Fibroblast of lung (primary cell): ENCODE measurements around the gene TMEM242. TPM values are rescaled to one million over a fixed set of nuclear protein-coding genes. Genes with fewer than 3 reads are reported as not detected.

ENCODE experiments used
- DNase-seq, 2 donors: peaks; one replicate each; pipeline versions ENCODE4 v3.0.0 to v3.0.0-alpha.2; 2010; ENCODE audit warnings: low read depth in 2 of 2
- H2AFZ ChIP-seq: 2 replicates; pipeline ENCODE4 v1.5.1; 2012; ENCODE audit warnings: low read length, control low read depth, inconsistent platforms
- H3K27ac ChIP-seq: 2 replicates; pipeline ENCODE4 v1.5.1; 2011; ENCODE audit warnings: low read length, control low read depth; ENCODE audit not compliant: insufficient read depth
- H3K27me3 ChIP-seq: 2 replicates; pipeline ENCODE4 v1.5.1; 2011; ENCODE audit warnings: mild to moderate bottlenecking, low read length; ENCODE audit not compliant: control insufficient read depth, insufficient read depth
- H3K36me3 ChIP-seq: 2 replicates; pipeline ENCODE4 v1.5.1; 2011; ENCODE audit warnings: low read length; ENCODE audit not compliant: control insufficient read depth, insufficient read depth
- H3K4me1 ChIP-seq: 2 replicates; pipeline ENCODE4 v1.5.1; 2011; ENCODE audit warnings: low read length; ENCODE audit not compliant: control insufficient read depth, insufficient read depth; ENCODE audit errors: extremely low read depth
- H3K4me2 ChIP-seq: 2 replicates; pipeline ENCODE4 v1.5.1; 2011; ENCODE audit warnings: low read length, control low read depth; ENCODE audit not compliant: insufficient read depth; ENCODE audit errors: extremely low read depth
- H3K4me3 ChIP-seq, 4 experiments: fragments of 200-600 bp in 1 of 4; sonication (generic) in 1 of 4; replicated peaks in 1 of 4; 2 replicates each; pipeline ENCODE4 v1.5.1; 2011 to 2016; ENCODE audit warnings: low read length in 4 of 4, low read depth in 3 of 4, mild to moderate bottlenecking in 3 of 4, control low read depth in 2 of 4, inconsistent platforms in 1 of 4, mixed read lengths in 1 of 4; ENCODE audit not compliant: insufficient read depth in 1 of 4; ENCODE audit errors: control extremely low read depth in 1 of 4
- H3K79me2 ChIP-seq: 2 replicates; pipeline ENCODE4 v1.5.1; 2012; ENCODE audit warnings: mild to moderate bottlenecking, low read length, inconsistent platforms; ENCODE audit not compliant: control insufficient read depth, insufficient read depth
- H3K9ac ChIP-seq: 2 replicates; pipeline ENCODE4 v1.5.1; 2011; ENCODE audit warnings: mild to moderate bottlenecking, low read length, control low read depth; ENCODE audit not compliant: insufficient read depth
- H3K9me3 ChIP-seq: 2 replicates; pipeline ENCODE4 v1.5.1; 2012; ENCODE audit warnings: low read depth, low read length; ENCODE audit not compliant: control insufficient read depth, insufficient read depth
- H4K20me1 ChIP-seq: 2 replicates; pipeline ENCODE4 v1.5.1; 2011; ENCODE audit warnings: low read length; ENCODE audit not compliant: control insufficient read depth, insufficient read depth; ENCODE audit errors: extremely low read depth
- EZH2 ChIP-seq: IDR thresholded peaks from 2 replicates; pipeline ENCODE4 v1.5.1; 2012; ENCODE audit warnings: low read length, control low read depth, mild to moderate bottlenecking; ENCODE audit errors: missing control alignments
- polyA plus RNA-seq, 2 donors: library from polyadenylated mRNA; depleted of rRNA in 1 of 2; stranded (reverse) in 1 of 2; unstranded in 1 of 2; fragments of >200 nt; gene quantifications; 2 replicates each; pipeline ENCODE4 v1.2.1, GENCODE V29; 2011 to 2012; ENCODE audit warnings: missing spikeins in 1 of 2
- total RNA-seq: library from RNA; depleted of rRNA; stranded (reverse); fragments of >200 nt; gene quantifications from 2 replicates; pipeline ENCODE4 v1.2.1, GENCODE V29; 2014
- TF ChIP-seq, protein P1 (sequence below), 2 donors: IDR thresholded peaks in 1 of 2; conservative IDR thresholded peaks in 1 of 2; 1 replicate in 1 of 2; 2 replicates in 1 of 2; pipeline ENCODE4 v1.5.1; 2011 to 2012; ENCODE audit warnings: low read length in 2 of 2, control low read depth in 1 of 2, inconsistent platforms in 1 of 2, low read depth in 1 of 2, mild to moderate bottlenecking in 1 of 2

The TMEM242 gene
- total and polyA plus RNA-seq, 2 donors (not counting 1 experiment from before 2014, with no cell fraction given), result 7.3 to 7.8 TPM

DNA sequence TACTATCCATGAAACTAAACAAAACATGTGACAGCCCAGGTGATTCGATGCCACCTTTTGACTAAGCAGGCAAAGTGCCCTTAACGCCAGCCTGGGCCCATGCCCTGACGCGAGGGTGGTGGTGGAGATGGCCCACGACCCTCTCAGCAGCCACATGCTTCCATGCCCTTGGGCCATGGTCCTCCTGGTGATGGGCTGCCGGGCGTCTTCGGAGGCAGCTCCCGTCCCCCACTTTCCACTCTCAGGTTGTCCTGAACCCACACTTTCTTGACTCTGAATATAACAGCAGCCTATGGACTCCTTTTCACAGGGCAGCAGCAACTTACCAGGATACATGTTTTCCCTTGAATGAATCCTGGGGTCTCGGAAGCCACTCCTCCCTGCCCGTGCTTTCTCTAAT lies 33.6 kb downstream of the TMEM242 start:
- TF ChIP-seq EZH2, result no peak
- TF ChIP-seq, protein P1, sequence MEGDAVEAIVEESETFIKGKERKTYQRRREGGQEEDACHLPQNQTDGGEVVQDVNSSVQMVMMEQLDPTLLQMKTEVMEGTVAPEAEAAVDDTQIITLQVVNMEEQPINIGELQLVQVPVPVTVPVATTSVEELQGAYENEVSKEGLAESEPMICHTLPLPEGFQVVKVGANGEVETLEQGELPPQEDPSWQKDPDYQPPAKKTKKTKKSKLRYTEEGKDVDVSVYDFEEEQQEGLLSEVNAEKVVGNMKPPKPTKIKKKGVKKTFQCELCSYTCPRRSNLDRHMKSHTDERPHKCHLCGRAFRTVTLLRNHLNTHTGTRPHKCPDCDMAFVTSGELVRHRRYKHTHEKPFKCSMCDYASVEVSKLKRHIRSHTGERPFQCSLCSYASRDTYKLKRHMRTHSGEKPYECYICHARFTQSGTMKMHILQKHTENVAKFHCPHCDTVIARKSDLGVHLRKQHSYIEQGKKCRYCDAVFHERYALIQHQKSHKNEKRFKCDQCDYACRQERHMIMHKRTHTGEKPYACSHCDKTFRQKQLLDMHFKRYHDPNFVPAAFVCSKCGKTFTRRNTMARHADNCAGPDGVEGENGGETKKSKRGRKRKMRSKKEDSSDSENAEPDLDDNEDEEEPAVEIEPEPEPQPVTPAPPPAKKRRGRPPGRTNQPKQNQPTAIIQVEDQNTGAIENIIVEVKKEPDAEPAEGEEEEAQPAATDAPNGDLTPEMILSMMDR (conservative IDR thresholded peaks at IDR 0.05 in 1 of 2, IDR thresholded peaks at IDR 0.05 in 1 of 2; ENCODE audit: low read depth in 1 of 2, low read length in 2 of 2), result no peak
- Histone ChIP-seq H3K27ac (no peak overlapping the region), H3K4me2 (no peak overlapping the region), H3K4me3 (no peak overlapping the region), H4K20me1 (no peaks in the 10 kb centered on the region), H3K79me2 (no peaks in the 10 kb centered on the region), H3K4me1 (no peaks in the 10 kb centered on the region), H3K27me3 (no peaks in the 10 kb centered on the region), H3K9me3 (no peaks in the 10 kb centered on the region), H3K9ac (no peak overlapping the region), H2AFZ (no peak overlapping the region), H3K36me3 (no peaks in the 10 kb centered on the region)
- DNase-seq, result no peak

DNA sequence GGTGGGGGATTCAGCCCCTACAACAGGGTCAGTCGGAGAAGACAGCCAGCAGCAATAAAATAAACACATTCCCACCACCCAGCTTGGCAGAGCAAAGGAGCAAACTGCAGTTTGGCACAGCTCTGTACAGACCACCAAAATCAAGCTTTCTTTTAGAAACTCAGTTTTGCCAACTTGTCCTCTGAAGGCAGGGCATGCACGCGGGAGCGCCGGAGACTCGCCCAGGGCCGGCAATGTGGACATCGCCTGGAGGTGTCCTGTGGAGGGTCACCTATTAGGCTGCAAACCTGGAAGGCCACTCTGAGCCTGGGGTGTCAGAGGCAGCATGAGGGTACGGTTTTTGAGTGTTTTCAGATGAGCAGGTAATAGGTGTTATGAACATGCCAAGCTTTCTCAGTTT lies 34.7 kb downstream of the TMEM242 start:
- no peak overlapping the region for H3K4me3 ChIP-seq
- H3K79me2 ChIP-seq, result no peaks in the 10 kb centered on the region
- H3K27me3 ChIP-seq, result no peaks in the 10 kb centered on the region
- H3K36me3 ChIP-seq, result no peaks in the 10 kb centered on the region
- no peaks in the 10 kb centered on the region for H4K20me1 ChIP-seq
- no peak overlapping the region for H3K27ac ChIP-seq
- H3K4me1 ChIP-seq, result no peaks in the 10 kb centered on the region
- no peaks in the 10 kb centered on the region for H3K9me3 ChIP-seq
- no peak overlapping the region for H3K4me2 ChIP-seq
- TF ChIP-seq, protein P1 (conservative IDR thresholded peaks at IDR 0.05 in 1 of 2, IDR thresholded peaks at IDR 0.05 in 1 of 2; ENCODE audit: low read depth in 1 of 2, low read length in 2 of 2), result no peak
- TF ChIP-seq EZH2, result no peak
- H3K9ac ChIP-seq, result no peak overlapping the region
- DNase-seq, result no peak
- no peak overlapping the region for H2AFZ ChIP-seq

DNA sequence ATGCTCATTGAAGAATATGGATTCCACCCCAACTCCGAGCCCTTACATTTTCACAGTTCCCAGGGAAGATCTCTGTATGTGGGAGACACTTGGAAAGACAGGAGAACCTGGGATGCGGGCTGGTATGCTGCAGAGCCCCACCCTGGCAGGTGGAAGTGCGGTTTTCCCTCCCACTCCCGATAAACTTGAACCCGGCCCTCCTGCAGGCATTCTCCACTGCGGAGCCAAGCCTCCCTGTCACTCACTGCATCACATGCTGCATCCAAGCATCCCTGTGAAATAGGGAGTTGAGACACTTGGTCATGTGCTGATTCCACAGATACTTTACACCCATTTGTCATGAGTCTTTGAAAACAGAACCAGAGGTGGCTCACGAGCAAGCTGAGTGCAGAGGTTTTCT lies 35.4 kb downstream of the TMEM242 start:
- no peaks in the 10 kb centered on the region for H3K27me3 ChIP-seq
- H3K4me1 ChIP-seq, result no peaks in the 10 kb centered on the region
- no peak overlapping the region for H3K4me3 ChIP-seq
- H3K36me3 ChIP-seq, result no peaks in the 10 kb centered on the region
- no peaks in the 10 kb centered on the region for H3K9me3 ChIP-seq
- H2AFZ ChIP-seq, result no peak overlapping the region
- no peak overlapping the region for H3K27ac ChIP-seq
- H3K79me2 ChIP-seq, result no peaks in the 10 kb centered on the region
- no peak for DNase-seq
- no peak overlapping the region for H3K9ac ChIP-seq
- H4K20me1 ChIP-seq, result no peaks in the 10 kb centered on the region
- H3K4me2 ChIP-seq, result no peak overlapping the region
- TF ChIP-seq, protein P1 (conservative IDR thresholded peaks at IDR 0.05 in 1 of 2, IDR thresholded peaks at IDR 0.05 in 1 of 2; ENCODE audit: low read depth in 1 of 2, low read length in 2 of 2), result no peak
- no peak for TF ChIP-seq EZH2
